Mesothelial cell of epicardium (in vitro differentiated cells): ENCODE measurements around the gene AQR. TPM values are rescaled to one million over a fixed set of nuclear protein-coding genes. Genes with fewer than 3 reads are reported as not detected.

Experiments used
- DNase-seq, 2 experiments: peaks; one replicate each; pipeline ENCODE4 v3.0.0; 2021; ENCODE audit warnings: low spot score in 2 of 2; ENCODE audit not compliant: unreplicated experiment in 2 of 2
- H3K27ac Mint-ChIP-seq: 2 replicates; pipeline ENCODE4 v1.8.0; 2021; ENCODE audit warnings: mixed read lengths
- H3K27me3 Mint-ChIP-seq: 2 replicates; pipeline ENCODE4 v1.8.0; 2021; ENCODE audit warnings: low read depth, mixed read lengths
- H3K36me3 Mint-ChIP-seq: 2 replicates; pipeline ENCODE4 v1.8.0; 2021; ENCODE audit warnings: mixed read lengths
- H3K4me1 Mint-ChIP-seq: 2 replicates; pipeline ENCODE4 v1.8.0; 2021; ENCODE audit warnings: mixed read lengths
- H3K4me3 Mint-ChIP-seq: 2 replicates; pipeline ENCODE4 v1.8.0; 2021; ENCODE audit warnings: mild to moderate bottlenecking, moderate library complexity, mixed read lengths
- H3K9me3 Mint-ChIP-seq: 2 replicates; pipeline ENCODE4 v1.8.0; 2021; ENCODE audit warnings: mixed read lengths
- total RNA-seq: library from RNA; stranded (reverse); gene quantifications from 3 replicates; pipeline ENCODE4 v1.2.1, GENCODE V29; 2021
- TF ChIP-seq, protein P1 (sequence below): fragments of 200-600 bp; sonication (generic); IDR thresholded peaks from one replicate; pipeline ENCODE4 v1.5.0; 2021; ENCODE audit warnings: antibody characterized with exemption; ENCODE audit not compliant: unreplicated experiment

The AQR gene
- total RNA-seq, 1 donor from 2014 or later: 46.2 TPM

DNA sequence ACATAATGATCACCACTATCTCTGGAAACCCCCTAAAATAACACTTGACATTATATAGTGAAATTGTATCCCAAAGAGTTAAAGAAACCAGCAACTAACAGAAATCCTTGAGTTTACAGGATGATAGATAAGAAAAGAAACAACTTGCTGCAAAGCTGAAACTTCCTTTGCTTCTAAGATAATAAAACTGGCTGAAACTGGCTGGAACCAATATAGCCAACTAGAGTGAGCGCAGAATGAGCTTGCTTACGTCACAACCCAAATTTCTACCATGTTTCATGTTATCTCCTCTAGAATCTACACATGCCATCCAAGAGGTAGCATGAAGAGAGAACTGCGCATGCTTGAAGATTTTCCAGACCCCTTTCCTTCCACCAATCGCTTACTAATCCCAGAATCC lies 90.4 kb downstream of the AQR start:
- no peak for DNase-seq
- H3K4me1 Mint-ChIP-seq: no peaks in the 10 kb centered on the region
- H3K4me3 Mint-ChIP-seq: no peak overlapping the region
- no peak overlapping the region for H3K27ac Mint-ChIP-seq
- TF ChIP-seq, protein P1, sequence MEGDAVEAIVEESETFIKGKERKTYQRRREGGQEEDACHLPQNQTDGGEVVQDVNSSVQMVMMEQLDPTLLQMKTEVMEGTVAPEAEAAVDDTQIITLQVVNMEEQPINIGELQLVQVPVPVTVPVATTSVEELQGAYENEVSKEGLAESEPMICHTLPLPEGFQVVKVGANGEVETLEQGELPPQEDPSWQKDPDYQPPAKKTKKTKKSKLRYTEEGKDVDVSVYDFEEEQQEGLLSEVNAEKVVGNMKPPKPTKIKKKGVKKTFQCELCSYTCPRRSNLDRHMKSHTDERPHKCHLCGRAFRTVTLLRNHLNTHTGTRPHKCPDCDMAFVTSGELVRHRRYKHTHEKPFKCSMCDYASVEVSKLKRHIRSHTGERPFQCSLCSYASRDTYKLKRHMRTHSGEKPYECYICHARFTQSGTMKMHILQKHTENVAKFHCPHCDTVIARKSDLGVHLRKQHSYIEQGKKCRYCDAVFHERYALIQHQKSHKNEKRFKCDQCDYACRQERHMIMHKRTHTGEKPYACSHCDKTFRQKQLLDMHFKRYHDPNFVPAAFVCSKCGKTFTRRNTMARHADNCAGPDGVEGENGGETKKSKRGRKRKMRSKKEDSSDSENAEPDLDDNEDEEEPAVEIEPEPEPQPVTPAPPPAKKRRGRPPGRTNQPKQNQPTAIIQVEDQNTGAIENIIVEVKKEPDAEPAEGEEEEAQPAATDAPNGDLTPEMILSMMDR: no peak
- H3K9me3 Mint-ChIP-seq: peaks cover 7% of the 10 kb centered on the region
- H3K27me3 Mint-ChIP-seq: no peaks in the 10 kb centered on the region
- H3K36me3 Mint-ChIP-seq: peaks cover 63% of the 10 kb centered on the region

DNA sequence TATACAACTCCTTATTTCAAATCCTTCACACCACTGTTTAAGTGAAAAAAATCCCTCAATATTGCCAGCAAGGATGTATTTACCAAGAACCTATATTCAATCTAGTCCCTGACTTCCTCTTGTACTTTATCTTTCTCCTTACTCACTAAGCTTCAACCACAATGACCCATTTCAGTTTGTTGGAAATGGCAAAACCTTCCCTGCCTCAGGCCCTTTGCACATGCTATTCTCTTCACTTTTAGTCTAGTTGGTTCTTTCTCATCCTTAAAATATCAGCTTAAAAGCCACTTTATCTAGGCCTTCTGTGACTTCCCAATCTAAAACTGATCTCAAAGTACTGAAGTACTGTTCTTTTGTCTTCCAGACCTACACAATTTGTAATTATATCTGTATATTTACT lies 92.9 kb downstream of the AQR start:
- no peak overlapping the region for H3K4me3 Mint-ChIP-seq
- no peak for DNase-seq
- no peak overlapping the region for H3K27ac Mint-ChIP-seq
- H3K27me3 Mint-ChIP-seq: no peaks in the 10 kb centered on the region
- peaks cover 7% of the 10 kb centered on the region for H3K9me3 Mint-ChIP-seq
- no peaks in the 10 kb centered on the region for H3K4me1 Mint-ChIP-seq
- TF ChIP-seq, protein P1: no peak
- peaks cover 64% of the 10 kb centered on the region for H3K36me3 Mint-ChIP-seq

DNA sequence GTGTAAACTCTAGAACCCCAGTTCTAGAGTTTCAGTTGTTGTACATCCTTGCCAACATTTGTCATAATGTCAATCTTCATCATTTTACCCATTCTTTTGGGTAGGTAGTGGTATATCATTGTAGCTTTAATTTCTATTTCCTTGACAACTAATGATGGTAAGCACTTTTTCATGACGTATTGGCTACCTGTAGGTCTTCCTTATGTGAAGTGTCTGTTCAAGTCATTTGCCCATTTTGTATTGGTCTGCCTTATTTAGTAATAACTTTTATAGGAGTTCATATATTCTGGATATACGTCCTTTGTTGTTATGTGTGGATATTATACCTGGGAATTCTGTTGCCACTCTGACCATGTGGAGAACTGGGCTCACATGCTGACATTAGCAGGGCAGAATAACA lies 100.4 kb downstream of the AQR start:
- Mint-ChIP-seq H3K27me3 (no peaks in the 10 kb centered on the region), H3K27ac (no peak overlapping the region), H3K36me3 (peaks cover 68% of the 10 kb centered on the region), H3K9me3 (peaks cover 19% of the 10 kb centered on the region), H3K4me3 (no peak overlapping the region), H3K4me1 (no peaks in the 10 kb centered on the region)
- no peak for DNase-seq
- TF ChIP-seq, protein P1: no peak

DNA sequence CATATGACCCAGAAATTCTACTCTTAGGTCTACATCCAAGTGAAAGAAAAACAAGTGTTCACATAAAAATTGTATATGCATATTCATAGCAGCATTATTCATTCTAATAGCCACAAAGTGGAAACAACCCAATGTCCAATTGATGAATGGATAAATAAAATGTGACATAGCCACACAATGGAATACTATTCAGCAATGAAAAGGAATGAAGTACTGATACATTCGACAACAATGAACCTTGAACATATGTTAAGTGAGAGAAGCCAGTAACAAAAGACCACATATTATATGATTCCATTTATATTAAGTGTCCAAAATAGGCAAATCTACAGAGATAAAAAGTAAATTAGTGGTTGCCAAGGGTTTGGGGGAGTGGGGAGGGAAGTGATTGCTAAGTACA lies 104.0 kb downstream of the AQR start:
- Mint-ChIP-seq H3K4me3 (no peak overlapping the region), H3K36me3 (peaks cover 54% of the 10 kb centered on the region), H3K9me3 (peaks cover 19% of the 10 kb centered on the region), H3K27me3 (no peaks in the 10 kb centered on the region), H3K4me1 (no peaks in the 10 kb centered on the region), H3K27ac (no peak overlapping the region)
- no peak for DNase-seq
- TF ChIP-seq, protein P1: no peak

DNA sequence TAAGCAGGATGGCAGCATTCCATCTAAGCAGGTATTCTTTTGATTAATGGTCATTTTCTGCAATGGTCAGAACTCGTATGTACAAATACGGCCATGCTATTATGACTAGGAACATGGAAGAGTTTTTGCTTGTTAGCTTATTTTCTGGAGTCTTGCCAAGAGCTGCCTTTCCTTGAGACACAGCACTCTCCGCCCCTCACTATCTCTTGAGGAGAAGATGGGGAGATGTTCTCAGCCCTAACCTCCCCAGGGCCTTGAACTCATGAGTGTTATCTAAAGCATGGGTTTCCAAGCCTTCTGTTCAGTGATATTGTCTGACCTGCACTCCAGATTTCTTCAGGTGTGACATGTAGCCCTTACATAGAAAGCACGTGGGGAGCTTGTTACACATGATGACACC lies 108.3 kb downstream of the AQR start:
- no peaks in the 10 kb centered on the region for H3K4me1 Mint-ChIP-seq
- TF ChIP-seq, protein P1: no peak
- H3K27ac Mint-ChIP-seq: no peak overlapping the region
- no peak overlapping the region for H3K4me3 Mint-ChIP-seq
- no peaks in the 10 kb centered on the region for H3K27me3 Mint-ChIP-seq
- peaks cover 45% of the 10 kb centered on the region for H3K36me3 Mint-ChIP-seq
- DNase-seq: no peak
- no peaks in the 10 kb centered on the region for H3K9me3 Mint-ChIP-seq

DNA sequence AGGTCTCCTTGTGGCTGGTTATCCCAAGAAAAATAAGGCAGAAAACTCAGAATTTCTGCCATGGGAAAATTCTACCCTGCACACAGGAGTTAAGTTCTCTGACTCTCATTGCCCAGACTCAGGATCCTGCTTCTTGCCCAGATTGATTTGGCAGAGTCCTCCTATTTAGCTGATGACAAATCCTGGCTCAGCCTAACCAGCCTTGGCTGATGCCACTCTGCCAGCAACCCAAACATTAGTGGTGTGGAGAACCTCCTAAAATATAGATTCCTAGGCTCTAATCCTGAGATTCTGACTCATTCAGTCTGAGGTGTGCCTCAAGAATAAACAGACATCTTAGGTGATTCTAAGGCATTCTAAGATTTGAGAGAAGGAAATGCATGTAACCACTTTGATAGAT lies 113.6 kb downstream of the AQR start:
- DNase-seq: no peak
- H3K36me3 Mint-ChIP-seq: peaks cover 30% of the 10 kb centered on the region
- H3K27me3 Mint-ChIP-seq: no peaks in the 10 kb centered on the region
- TF ChIP-seq, protein P1: no peak
- no peak overlapping the region for H3K4me3 Mint-ChIP-seq
- H3K27ac Mint-ChIP-seq: peak overlapping the region; percentile 47
- H3K4me1 Mint-ChIP-seq: peaks cover 14% of the 10 kb centered on the region
- no peaks in the 10 kb centered on the region for H3K9me3 Mint-ChIP-seq
